HepG2 (cell line): ENCODE measurements around the gene C11orf54. TPM values are rescaled to one million over a fixed set of nuclear protein-coding genes. Genes with fewer than 3 reads are reported as not detected.

Source experiments
- ATAC-seq: fragments of 200-7000 bp; cut with Tn5 transposase; 3 replicates; pipeline ENCODE4 v1.9.1; 2020; ENCODE audit warnings: mild to moderate bottlenecking, moderate library complexity
- BruUV-seq: library from RNA; stranded (reverse); fragments of 400-500 nt; replicated peaks from 2 replicates; lab custom pipeline; 2021; lab: Mats Ljungman, UMichigan
- CTCF ChIA-PET: fragments of 300-600 bp; formaldehyde crosslinking; extraction: SDS; loops from one replicate; lab custom pipeline; 2021; ENCODE audit warnings: low total read pairs, inconsistent platforms, low intra/inter-chr PET ratio; lab: Yijun Ruan, JAX
- POLR2A ChIA-PET: fragments of 350-600 bp; sonication (Branson Sonifier 250); formaldehyde crosslinking; loops from one replicate; lab custom pipeline; 2020; ENCODE audit warnings: antibody characterized with exemption, inconsistent platforms; lab: Yijun Ruan, JAX
- DNase-seq: peaks from one replicate; pipeline ENCODE4 v3.0.0-alpha.2; 2015; ENCODE audit warnings: low spot score
- FAIRE-seq: peaks from 3 replicates; lab custom pipeline; 2011; peaks lifted over from hg19 to GRCh38; lab: Jason Lieb, UNC
- H2AFZ ChIP-seq: one replicate; pipeline ENCODE4 v1.6.1; 2011; ENCODE audit warnings: low read length, inconsistent platforms
- H3K27ac ChIP-seq: fragments of 300-600 bp; 3 replicates; pipeline ENCODE4 v1.8.0; 2011; ENCODE audit warnings: mixed run types, mild to moderate bottlenecking, mixed read lengths, low read length, inconsistent platforms; ENCODE audit not compliant: insufficient read depth; ENCODE audit errors: extremely low read length
- H3K27me3 ChIP-seq, 2 experiments: fragments of 200-600 bp in 1 of 2; 2 replicates in 1 of 2; 3 replicates in 1 of 2; pipeline versions ENCODE4 v1.6.0 to v1.8.0; 2011; ENCODE audit warnings: low read length in 2 of 2, mild to moderate bottlenecking in 2 of 2, moderate library complexity in 2 of 2, inconsistent platforms in 1 of 2; ENCODE audit not compliant: insufficient read depth in 2 of 2, control insufficient read depth in 1 of 2
- H3K36me3 ChIP-seq, 2 experiments: fragments of 200-600 bp in 1 of 2; replicated peaks in 1 of 2; 2 replicates in 1 of 2; 3 replicates in 1 of 2; pipeline versions ENCODE4 v1.5.1 to v1.8.0; 2011; ENCODE audit warnings: low read length in 2 of 2, inconsistent platforms in 1 of 2; ENCODE audit not compliant: insufficient read depth in 2 of 2, control insufficient read depth in 1 of 2
- H3K4me1 ChIP-seq: 2 replicates; pipeline ENCODE4 v1.5.1; 2012; ENCODE audit warnings: low read length, inconsistent platforms; ENCODE audit not compliant: insufficient read depth
- H3K4me2 ChIP-seq: 2 replicates; pipeline ENCODE4 v1.6.0; 2011; ENCODE audit warnings: low read depth, low read length, inconsistent platforms
- H3K4me3 ChIP-seq, 3 experiments: fragments of 200-600 bp in 1 of 3; sonication (generic), shearing (Covaris generic) in 1 of 3; replicated peaks in 1 of 3; 2 replicates each; pipeline ENCODE4 v1.5.1; 2011 to 2016; ENCODE audit warnings: low read length in 3 of 3, inconsistent platforms in 2 of 3, low read depth in 2 of 3, mild to moderate bottlenecking in 2 of 3, control low read depth in 1 of 3, mixed read lengths in 1 of 3; ENCODE audit not compliant: insufficient read depth in 1 of 3
- H3K79me2 ChIP-seq: one replicate; pipeline ENCODE4 v1.6.1; 2011; ENCODE audit warnings: low read length, inconsistent platforms; ENCODE audit not compliant: insufficient read depth
- H3K9ac ChIP-seq: 2 replicates; pipeline ENCODE4 v1.6.0; 2011; ENCODE audit warnings: mild to moderate bottlenecking, low read depth, low read length, inconsistent platforms; ENCODE audit not compliant: insufficient read depth
- H3K9me3 ChIP-seq: 2 replicates; pipeline ENCODE4 v1.5.1; 2012; ENCODE audit warnings: mild to moderate bottlenecking, low read length
- H4K20me1 ChIP-seq: 2 replicates; pipeline ENCODE4 v1.6.0; 2011; ENCODE audit warnings: inconsistent platforms, mild to moderate bottlenecking, low read length, moderate library complexity; ENCODE audit not compliant: insufficient read depth
- EED ChIP-seq: sonication (generic); formaldehyde crosslinking; IDR thresholded peaks from 2 replicates; pipeline ENCODE4 v1.5.0; 2020; ENCODE audit warnings: mild to moderate bottlenecking, missing genetic modification reagents
- HHEX ChIP-seq: IDR thresholded peaks from 2 replicates; pipeline ENCODE4 v1.6.1; 2016; ENCODE audit warnings: control low read depth
- ISL2 ChIP-seq: sonication (generic); formaldehyde crosslinking; IDR thresholded peaks from 2 replicates; pipeline ENCODE4 v1.5.0; 2020; ENCODE audit warnings: missing genetic modification reagents
- KDM5A ChIP-seq: fragments of 200-600 bp; sonication (generic); IDR thresholded peaks from 2 replicates; pipeline ENCODE4 v1.7.0; 2018; ENCODE audit warnings: antibody characterized with exemption, mild to moderate bottlenecking, low read length, borderline replicate concordance
- KMT2A ChIP-seq: sonication (generic); formaldehyde crosslinking; IDR thresholded peaks from 2 replicates; pipeline ENCODE4 v1.4.0; 2020; ENCODE audit warnings: missing genetic modification reagents
- MTA1 ChIP-seq: sonication (generic); formaldehyde crosslinking; IDR thresholded peaks from 2 replicates; pipeline ENCODE4 v1.4.0; 2020; ENCODE audit warnings: missing genetic modification reagents, mild to moderate bottlenecking, borderline replicate concordance
- SMAD1 ChIP-seq: sonication (generic); formaldehyde crosslinking; IDR thresholded peaks from 2 replicates; pipeline ENCODE4 v1.4.0; 2020; ENCODE audit warnings: missing genetic modification reagents, low read depth, mild to moderate bottlenecking, borderline replicate concordance
- SP1 ChIP-seq, 2 experiments: fragments of 450-650 bp in 1 of 2; sonication (generic) in 1 of 2; formaldehyde crosslinking in 1 of 2; IDR thresholded peaks; 2 replicates each; pipeline versions ENCODE4 v1.4.0 to v1.6.1; 2016 to 2020; ENCODE audit warnings: missing genetic modification reagents in 1 of 2
- TBX2 ChIP-seq: sonication (generic); formaldehyde crosslinking; IDR thresholded peaks from 2 replicates; pipeline ENCODE4 v1.5.0; 2020; ENCODE audit warnings: missing genetic modification reagents, mild to moderate bottlenecking, borderline replicate concordance
- YEATS4 ChIP-seq: sonication (generic); formaldehyde crosslinking; IDR thresholded peaks from 2 replicates; pipeline ENCODE4 v1.4.0; 2020; ENCODE audit warnings: missing genetic modification reagents, borderline replicate concordance
- ZBTB34 ChIP-seq: sonication (generic); formaldehyde crosslinking; IDR thresholded peaks from 2 replicates; pipeline ENCODE4 v1.8.0; 2022; ENCODE audit warnings: mild to moderate bottlenecking, missing genetic modification reagents
- ZFAT ChIP-seq: sonication (generic); formaldehyde crosslinking; conservative IDR thresholded peaks from 2 replicates; pipeline ENCODE4 v1.8.1; 2023; ENCODE audit warnings: missing genetic modification reagents, inconsistent platforms
- ZNF253 ChIP-seq: sonication (generic); formaldehyde crosslinking; IDR thresholded peaks from 2 replicates; pipeline ENCODE4 v1.8.0; 2022; ENCODE audit warnings: mild to moderate bottlenecking, missing genetic modification reagents, borderline replicate concordance
- ZNF335 ChIP-seq: sonication (generic); formaldehyde crosslinking; IDR thresholded peaks from 2 replicates; pipeline ENCODE4 v1.4.0; 2020; ENCODE audit warnings: missing genetic modification reagents
- ZNF382 ChIP-seq: sonication (generic); formaldehyde crosslinking; IDR thresholded peaks from 2 replicates; pipeline ENCODE4 v1.5.0; 2020; ENCODE audit warnings: missing genetic modification reagents, mild to moderate bottlenecking, borderline replicate concordance
- ZNF552 ChIP-seq: sonication (generic); formaldehyde crosslinking; IDR thresholded peaks from 2 replicates; pipeline ENCODE4 v1.9.0; 2022; ENCODE audit warnings: missing genetic modification reagents, mild to moderate bottlenecking, borderline replicate concordance
- ZNF556 ChIP-seq: sonication (generic); formaldehyde crosslinking; IDR thresholded peaks from 2 replicates; pipeline ENCODE4 v1.4.0; 2020; ENCODE audit warnings: mild to moderate bottlenecking, missing genetic modification reagents, borderline replicate concordance
- ZNF558 ChIP-seq: sonication (generic); formaldehyde crosslinking; IDR thresholded peaks from 2 replicates; pipeline ENCODE4 v1.9.0; 2022; ENCODE audit warnings: mild to moderate bottlenecking, missing genetic modification reagents, borderline replicate concordance
- ZNF564 ChIP-seq: sonication (generic); formaldehyde crosslinking; IDR thresholded peaks from 2 replicates; pipeline ENCODE4 v1.8.1; 2023; ENCODE audit warnings: mild to moderate bottlenecking, missing genetic modification reagents
- ZNF775 ChIP-seq: sonication (generic); formaldehyde crosslinking; IDR thresholded peaks from 2 replicates; pipeline ENCODE4 v1.4.0; 2020; ENCODE audit warnings: missing genetic modification reagents, mild to moderate bottlenecking, moderate library complexity, borderline replicate concordance
- WGBS: methylation state at CpG from one replicate; pipeline ENCODE4 v1.1.6; 2017; ENCODE audit warnings: low lambda C conversion rate; 5-methylcytosine and 5-hydroxymethylcytosine counted together
- in situ Hi-C: cut with HindIII; loops from 2 replicates; pipeline ENCODE4 v1.10.0; 2017; ENCODE audit warnings: low pct_unique_long_range_greater_than_20kb; ENCODE audit not compliant: extremely low pct_ligation_motif_present
- intact Hi-C: fragments of 100-400 bp; cut with micrococcal nuclease; formaldehyde crosslinking; loops from one replicate; pipeline ENCODE4 v1.10.0; 2022; ENCODE audit not compliant: unreplicated experiment
- polyA plus RNA-seq, 8 experiments: library from polyadenylated mRNA; depleted of rRNA in 3 of 8; stranded (reverse) in 7 of 8; unstranded in 1 of 8; fragments of >200 nt; fragmentation: Illumina TruSeq in 4 of 8; extraction: Trizol in 4 of 8; gene quantifications; 2 replicates each; pipeline versions ENCODE4 v1.2.1 to v1.2.3, GENCODE V29; 2011 to 2016; ENCODE audit warnings: low read depth in 4 of 8, missing spikeins in 1 of 8, mixed read lengths in 1 of 8; ENCODE audit not compliant: insufficient read depth in 1 of 8
- total RNA-seq, 5 experiments: library from RNA; depleted of rRNA; stranded (reverse); fragments of >200 nt; fragmentation: Illumina TruSeq; extraction: Trizol; gene quantifications; 2 replicates each; pipeline ENCODE4 v1.2.3, GENCODE V29; 2016; ENCODE audit warnings: low read depth in 1 of 5

The C11orf54 gene
- total and polyA plus RNA-seq, 2 of the 13 experiments (the other 11 are each of a cell fraction or from before 2014, with no cell fraction given), result 42.7 to 50.1 TPM

GRCh38 chr11:93801366-93801765 is 59.9 kb downstream of the C11orf54 start:
- no peak overlapping the region for H3K27ac ChIP-seq
- FAIRE-seq (no peak), ATAC-seq (no peak), DNase-seq (no peak)
- no peak overlapping the region for H3K4me3 ChIP-seq
- peaks cover 6 to 76% of the 10 kb centered on the region in 2 experiments for H3K36me3 ChIP-seq
- no peaks in the 10 kb centered on the region for H3K27me3 ChIP-seq
- no peak overlapping the region for H3K4me2 ChIP-seq
- intact Hi-C loops, result no loop called here
- ChIA-PET POLR2A (interaction anchor here (0.7 kb wide), 1 partner anchor 17 kb away, joined by 3 read pairs; the partner anchor contains the start of gene MED17), CTCF (no interaction called here)
- in situ Hi-C loops, result no loop called here
- no peaks in the 10 kb centered on the region for H3K4me1 ChIP-seq
- H3K9me3 ChIP-seq, result no peaks in the 10 kb centered on the region
- no peak overlapping the region for H2AFZ ChIP-seq
- BruUV-seq, result no TSS peak
- H4K20me1 ChIP-seq, result no peaks in the 10 kb centered on the region
- peaks cover under 1% of the 10 kb centered on the region for H3K79me2 ChIP-seq
- TF ChIP-seq KDM5A (no peak), MTA1 (CRISPR knock-in tag) (no peak), ZFAT (CRISPR knock-in tag) (no peak), ZNF552 (CRISPR knock-in tag) (no peak), ZNF564 (no peak), EED (CRISPR knock-in tag) (no peak), KMT2A (CRISPR knock-in tag) (no peak), TBX2 (CRISPR knock-in tag) (no peak), ZNF335 (CRISPR knock-in tag) (no peak), ZNF558 (CRISPR knock-in tag) (no peak), HHEX (no peak), ISL2 (CRISPR knock-in tag) (no peak), ZNF775 (no peak), SP1 (IDR thresholded peaks at IDR 0.05) (no peak), SP1 (CRISPR knock-in tag; IDR thresholded peaks at IDR 0.05) (no peak), ZNF253 (no peak), ZBTB34 (CRISPR knock-in tag) (no peak), ZNF556 (CRISPR knock-in tag) (no peak), SMAD1 (CRISPR knock-in tag) (no peak), ZNF382 (CRISPR knock-in tag) (no peak), YEATS4 (no peak)
- 95% methylated on average over 2 of the region's 2 CpGs for WGBS
- no peak overlapping the region for H3K9ac ChIP-seq
